GM04504 (cell line): ENCODE results near the gene DNAH14.
"Not testable (repeated sequence)": the region's sequence is repeated elsewhere in the genome, so short reads cannot be mapped to it uniquely, and the experiment has no call there.

Experiments
- DNase-seq: peaks from one replicate; pipeline ENCODE4 v3.0.0-alpha.2; 2012; ENCODE audit warnings: low read depth

DNAH14 gene

GRCh38 chr1:225257081-225257480 is 327.6 kb downstream of the DNAH14 start:
- DNase-seq, result no peak

- DNase-seq, result no peak
These were observed 329.3 kb downstream of the DNAH14 start for GRCh38 chr1:225258811-225259210.

- no peak for DNase-seq
These were observed 330.1 kb downstream of the DNAH14 start for GRCh38 chr1:225259542-225259941.

- DNase-seq, result no peak
These were observed 330.8 kb downstream of the DNAH14 start for GRCh38 chr1:225260319-225260718.

- DNase-seq, result no peak
These were observed 348.0 kb downstream of the DNAH14 start for GRCh38 chr1:225277445-225277844.

- no peak for DNase-seq
These were observed 351.1 kb downstream of the DNAH14 start for GRCh38 chr1:225280563-225280962.

- no peak for DNase-seq
These were observed 360.8 kb downstream of the DNAH14 start for GRCh38 chr1:225290244-225290643.

GRCh38 chr1:225299624-225300023 is 370.1 kb downstream of the DNAH14 start:
- DNase-seq, result no peak

GRCh38 chr1:225300381-225300780 is 370.9 kb downstream of the DNAH14 start:
- no peak for DNase-seq

GRCh38 chr1:225304996-225305395 is 375.5 kb downstream of the DNAH14 start:
- no peak for DNase-seq

GRCh38 chr1:225310544-225310943 is 381.1 kb downstream of the DNAH14 start:
- DNase-seq, result not testable (repeated sequence)

GRCh38 chr1:225318706-225319575 is 389.5 kb downstream of the DNAH14 start:
- peak; percentile 13 for DNase-seq

GRCh38 chr1:225319871-225320270 is 390.4 kb downstream of the DNAH14 start:
- DNase-seq, result no peak

- DNase-seq, result no peak
These were observed 392.3 kb downstream of the DNAH14 start for GRCh38 chr1:225321784-225322183.

GRCh38 chr1:225329041-225329440 is 399.6 kb downstream of the DNAH14 start:
- DNase-seq, result no peak

- not testable (repeated sequence) for DNase-seq
These were observed 400.5 kb downstream of the DNAH14 start for GRCh38 chr1:225329996-225330395.

- DNase-seq, result no peak
These were observed 403.2 kb downstream of the DNAH14 start for GRCh38 chr1:225332686-225333085.

- not testable (repeated sequence) for DNase-seq
These were observed 405.8 kb downstream of the DNAH14 start for GRCh38 chr1:225335098-225335778.

GRCh38 chr1:225338545-225338944 is 409.1 kb downstream of the DNAH14 start:
- DNase-seq, result no peak

GRCh38 chr1:225341642-225342041 is 412.2 kb downstream of the DNAH14 start:
- no peak for DNase-seq

- no peak for DNase-seq
These were observed 413.2 kb downstream of the DNAH14 start for GRCh38 chr1:225342695-225343094.

GRCh38 chr1:225343618-225344017 is 414.1 kb downstream of the DNAH14 start:
- DNase-seq, result no peak

- DNase-seq, result no peak
These were observed 417.7 kb downstream of the DNAH14 start for GRCh38 chr1:225347123-225347683.
